Stimulated activated memory B cell treated with anti-CD40 and anti-IgM and Interleukin-4, amounts not matched to agents 10 μg/mL and 1 μg/mL and 100 μg/mL, for 72 hours (primary cell): ENCODE measurements around the gene PELI3.
"Not testable (repeated sequence)": the region's sequence is repeated elsewhere in the genome, so short reads cannot be mapped to it uniquely, and the experiment has no call there.

ENCODE experiments used
- ATAC-seq: fragments of 150-1000 bp; cut with Tn5 transposase; 2 replicates; pipeline ENCODE4 v1.10.0; 2021
- H3K27ac Mint-ChIP-seq: one replicate; pipeline ENCODE4 v1.8.0; 2022; ENCODE audit warnings: mild to moderate bottlenecking, mixed read lengths
- H3K27me3 Mint-ChIP-seq: one replicate; pipeline ENCODE4 v1.8.0; 2022; ENCODE audit warnings: mixed read lengths
- H3K36me3 Mint-ChIP-seq: one replicate; pipeline ENCODE4 v1.8.0; 2022; ENCODE audit warnings: mixed read lengths
- H3K4me1 Mint-ChIP-seq: one replicate; pipeline ENCODE4 v1.8.0; 2022; ENCODE audit warnings: mixed read lengths
- H3K4me3 Mint-ChIP-seq: one replicate; pipeline ENCODE4 v1.8.0; 2022; ENCODE audit warnings: mild to moderate bottlenecking, moderate library complexity, mixed read lengths
- H3K9me3 Mint-ChIP-seq: one replicate; pipeline ENCODE4 v1.8.0; 2022; ENCODE audit warnings: mixed read lengths

Gene PELI3

GRCh38 chr11:66466225-66467033 is at the start of gene PELI3:
TSS of gene PELI3 (plus strand) at chr11:66466905. CDS start at chr11:66468129, 1,224 bp downstream.
- ATAC-seq, result peak; percentile 95
- H3K27ac Mint-ChIP-seq, result peak within 1 kb of the TSS; percentile 78
- H3K27me3 Mint-ChIP-seq, result no peaks in the 10 kb centered on the region
- peak within 1 kb of the TSS; percentile 88 for H3K4me3 Mint-ChIP-seq
- no peaks in the 10 kb centered on the region for H3K9me3 Mint-ChIP-seq
- peaks cover 6% of the 10 kb centered on the region for H3K36me3 Mint-ChIP-seq
- peaks cover 33% of the 10 kb centered on the region for H3K4me1 Mint-ChIP-seq

GRCh38 chr11:66417000-66417399 is 49.7 kb upstream of the PELI3 start:
- Mint-ChIP-seq H3K4me3 (no peak overlapping the region), H3K27me3 (peaks cover 77% of the 10 kb centered on the region), H3K27ac (no peak overlapping the region), H3K9me3 (no peaks in the 10 kb centered on the region), H3K4me1 (peaks cover 18% of the 10 kb centered on the region), H3K36me3 (no peaks in the 10 kb centered on the region)
- ATAC-seq, result no peak

- H3K27me3 Mint-ChIP-seq, result peaks cover 63% of the 10 kb centered on the region
- H3K4me1 Mint-ChIP-seq, result peaks cover 18% of the 10 kb centered on the region
- H3K9me3 Mint-ChIP-seq, result no peaks in the 10 kb centered on the region
- H3K36me3 Mint-ChIP-seq, result no peaks in the 10 kb centered on the region
- ATAC-seq, result peak; percentile 75
- H3K27ac Mint-ChIP-seq, result no peak overlapping the region
- H3K4me3 Mint-ChIP-seq, result peak overlapping the region; percentile 5
Observed at GRCh38 chr11:66418168-66418985, 48.3 kb upstream of the PELI3 start.

GRCh38 chr11:66418986-66419308 is 47.8 kb upstream of the PELI3 start:
- H3K36me3 Mint-ChIP-seq, result no peaks in the 10 kb centered on the region
- no peak overlapping the region for H3K27ac Mint-ChIP-seq
- H3K4me1 Mint-ChIP-seq, result peaks cover 18% of the 10 kb centered on the region
- peaks cover 57% of the 10 kb centered on the region for H3K27me3 Mint-ChIP-seq
- no peak for ATAC-seq
- H3K4me3 Mint-ChIP-seq, result peak overlapping the region; percentile 5
- no peaks in the 10 kb centered on the region for H3K9me3 Mint-ChIP-seq

GRCh38 chr11:66419825-66420224 is 46.9 kb upstream of the PELI3 start:
- Mint-ChIP-seq H3K9me3 (no peaks in the 10 kb centered on the region), H3K27ac (no peak overlapping the region), H3K4me1 (peaks cover 18% of the 10 kb centered on the region), H3K27me3 (peaks cover 49% of the 10 kb centered on the region), H3K4me3 (no peak overlapping the region), H3K36me3 (no peaks in the 10 kb centered on the region)
- ATAC-seq, result no peak

- Mint-ChIP-seq H3K9me3 (no peaks in the 10 kb centered on the region), H3K4me1 (peaks cover 18% of the 10 kb centered on the region), H3K4me3 (no peak within 1 kb of the TSS), H3K36me3 (no peaks in the 10 kb centered on the region), H3K27ac (no peak within 1 kb of the TSS), H3K27me3 (peaks cover 38% of the 10 kb centered on the region)
- ATAC-seq, result no peak
Observed at GRCh38 chr11:66420671-66421476, 45.8 kb upstream of the PELI3 start, which contains the start of gene NPAS4. TSS of gene NPAS4 (plus strand) at chr11:66421035. CDS start at chr11:66421180, 145 bp downstream.

- H3K4me3 Mint-ChIP-seq, result no peak overlapping the region
- peak; percentile 62 for ATAC-seq
- peaks cover 30% of the 10 kb centered on the region for H3K27me3 Mint-ChIP-seq
- H3K4me1 Mint-ChIP-seq, result peaks cover 18% of the 10 kb centered on the region
- H3K27ac Mint-ChIP-seq, result no peak overlapping the region
- no peaks in the 10 kb centered on the region for H3K36me3 Mint-ChIP-seq
- H3K9me3 Mint-ChIP-seq, result no peaks in the 10 kb centered on the region
Observed at GRCh38 chr11:66421492-66422205, 45.1 kb upstream of the PELI3 start.

- no peak for ATAC-seq
- no peak overlapping the region for H3K4me3 Mint-ChIP-seq
- H3K36me3 Mint-ChIP-seq, result peaks cover 28% of the 10 kb centered on the region
- no peaks in the 10 kb centered on the region for H3K4me1 Mint-ChIP-seq
- H3K9me3 Mint-ChIP-seq, result no peaks in the 10 kb centered on the region
- no peaks in the 10 kb centered on the region for H3K27me3 Mint-ChIP-seq
- no peak overlapping the region for H3K27ac Mint-ChIP-seq
Observed at GRCh38 chr11:66426314-66426713, 40.4 kb upstream of the PELI3 start.

GRCh38 chr11:66428933-66429332 is 37.8 kb upstream of the PELI3 start:
- Mint-ChIP-seq H3K4me1 (no peaks in the 10 kb centered on the region), H3K36me3 (peaks cover 42% of the 10 kb centered on the region), H3K4me3 (no peak overlapping the region), H3K27me3 (no peaks in the 10 kb centered on the region), H3K27ac (no peak overlapping the region), H3K9me3 (no peaks in the 10 kb centered on the region)
- no peak for ATAC-seq

GRCh38 chr11:66429983-66430602 is 36.6 kb upstream of the PELI3 start:
- Mint-ChIP-seq H3K9me3 (no peaks in the 10 kb centered on the region), H3K4me3 (no peak overlapping the region), H3K36me3 (peaks cover 48% of the 10 kb centered on the region), H3K4me1 (no peaks in the 10 kb centered on the region), H3K27ac (no peak overlapping the region), H3K27me3 (no peaks in the 10 kb centered on the region)
- ATAC-seq, result peak; percentile 71

GRCh38 chr11:66431287-66431686 is 35.4 kb upstream of the PELI3 start:
- H3K9me3 Mint-ChIP-seq, H3K4me1 Mint-ChIP-seq, H3K27me3 Mint-ChIP-seq, ATAC-seq, H3K4me3 Mint-ChIP-seq, H3K27ac Mint-ChIP-seq: not testable (repeated sequence)
- H3K36me3 Mint-ChIP-seq, result peaks cover 59% of the 10 kb centered on the region

- H3K27me3 Mint-ChIP-seq, H3K4me1 Mint-ChIP-seq, ATAC-seq, H3K9me3 Mint-ChIP-seq, H3K27ac Mint-ChIP-seq, H3K4me3 Mint-ChIP-seq: not testable (repeated sequence)
- peaks cover 65% of the 10 kb centered on the region for H3K36me3 Mint-ChIP-seq
Observed at GRCh38 chr11:66431871-66432329, 34.8 kb upstream of the PELI3 start.

- H3K4me3 Mint-ChIP-seq, result no peak overlapping the region
- no peak overlapping the region for H3K27ac Mint-ChIP-seq
- peaks cover 1% of the 10 kb centered on the region for H3K4me1 Mint-ChIP-seq
- peaks cover 65% of the 10 kb centered on the region for H3K36me3 Mint-ChIP-seq
- no peak for ATAC-seq
- H3K9me3 Mint-ChIP-seq, result no peaks in the 10 kb centered on the region
- H3K27me3 Mint-ChIP-seq, result no peaks in the 10 kb centered on the region
Observed at GRCh38 chr11:66432597-66432996, 34.1 kb upstream of the PELI3 start.

GRCh38 chr11:66437979-66438503 is 28.7 kb upstream of the PELI3 start:
- peaks cover 2% of the 10 kb centered on the region for H3K9me3 Mint-ChIP-seq

More at GRCh38 chr11:66437979-66438503, 28.7 kb upstream of the PELI3 start:
- peaks cover 15% of the 10 kb centered on the region for H3K4me1 Mint-ChIP-seq
- no peak for ATAC-seq
- H3K4me3 Mint-ChIP-seq, result peak overlapping the region; percentile 86
- H3K27me3 Mint-ChIP-seq, result no peaks in the 10 kb centered on the region
- peaks cover 28% of the 10 kb centered on the region for H3K36me3 Mint-ChIP-seq
- peak overlapping the region; percentile 93 for H3K27ac Mint-ChIP-seq
